NCI-H2227 (cell line): Measurements from ENCODE around the gene FERMT3.
A peak's percentile ranks its signal among the peaks of the same experiment; 100 is the strongest.
"Not testable (repeated sequence)": the region's sequence is repeated elsewhere in the genome, so short reads cannot be mapped to it uniquely, and the experiment has no call there.

ENCODE experiments used
- DNase-seq: peaks from one replicate; lab custom pipeline; 2025; ENCODE audit not compliant: unreplicated experiment; lab: John Stamatoyannopoulos, UW

Gene FERMT3

DNA sequence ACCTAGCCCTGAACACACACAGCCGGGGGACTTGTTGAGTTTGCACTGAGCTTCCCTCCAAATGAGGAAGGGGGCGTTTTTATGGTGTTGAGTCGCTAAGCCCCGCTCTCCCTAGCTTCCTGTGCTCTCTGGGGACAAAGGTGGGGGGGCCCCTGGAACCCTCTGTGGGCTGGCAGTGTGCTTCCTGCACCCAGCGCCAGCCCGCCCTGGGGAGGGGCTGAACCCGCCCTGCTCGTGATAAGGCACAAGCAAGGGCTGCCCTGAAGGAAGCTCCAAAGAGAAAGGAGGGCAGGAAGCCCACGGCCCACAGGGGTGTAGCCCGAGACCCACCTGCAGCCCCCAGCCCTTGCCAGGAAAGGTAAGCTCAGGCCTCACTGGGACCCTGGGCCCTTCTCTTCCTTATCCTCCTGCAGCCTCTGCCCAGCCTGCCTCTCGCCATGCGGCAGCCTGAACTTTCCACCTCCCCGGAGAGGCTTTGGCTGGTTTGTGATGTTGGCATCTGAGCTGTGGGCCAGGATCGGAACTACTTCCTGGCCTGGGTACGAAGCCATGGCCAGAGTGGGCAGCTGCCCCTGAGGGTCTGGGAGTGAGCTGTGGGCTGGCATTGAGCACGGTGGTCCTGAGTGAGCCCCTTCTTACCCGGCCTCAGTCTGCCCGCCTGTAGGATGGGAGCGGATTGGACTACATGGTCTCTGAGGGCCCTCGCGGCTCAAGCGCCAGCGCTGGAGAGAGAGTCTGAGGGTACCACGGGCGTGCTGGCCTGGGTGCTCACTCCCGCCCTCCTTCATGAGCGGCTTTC lies at the start of gene FERMT3:
Gene FERMT3, plus strand, starts transcription at position 265 of the 799 bp plus-strand sequence. CDS start 644 bp downstream, outside the sequence.
- DNase-seq, result no peak

DNA sequence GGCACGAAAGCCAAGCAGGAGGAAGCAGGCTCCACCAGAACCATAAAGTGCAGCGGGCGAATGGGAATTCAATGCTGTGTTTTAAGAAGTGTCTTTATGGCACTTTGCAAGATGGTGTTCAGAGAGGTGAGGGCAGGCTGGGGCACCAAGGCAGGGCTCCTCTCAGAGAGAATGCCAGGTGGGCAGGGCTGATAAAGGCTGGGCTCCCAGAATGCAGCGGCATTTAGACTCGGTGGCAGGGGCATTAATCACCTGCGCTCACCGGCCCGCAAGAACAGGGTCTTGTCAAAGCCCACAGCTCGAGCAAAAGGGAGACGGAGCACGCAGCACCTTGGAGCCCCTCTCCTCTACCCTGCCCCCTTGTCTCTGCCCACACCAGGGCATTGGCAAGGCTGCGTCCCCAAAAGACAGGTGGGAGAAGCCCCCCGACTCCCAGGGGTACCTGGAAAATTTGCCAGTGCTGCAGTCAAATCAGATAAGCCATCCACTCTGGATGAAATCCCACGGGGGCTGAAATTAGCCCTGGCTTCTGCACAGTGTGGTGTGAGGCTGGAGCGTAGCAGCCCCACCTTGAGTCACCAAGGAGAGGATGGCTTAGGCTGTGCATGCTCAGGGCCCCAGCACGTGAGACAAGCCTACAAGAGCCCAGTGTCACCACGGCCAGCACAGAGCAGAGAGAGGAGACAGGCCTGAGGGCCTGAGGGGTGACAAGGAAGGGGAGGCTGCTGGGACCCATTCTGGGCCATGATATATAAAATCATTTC lies 48.7 kb upstream of the FERMT3 start:
- no peak for DNase-seq

- no peak for DNase-seq
Measured at GRCh38 chr11:64161037-64161436, 45.5 kb upstream of the FERMT3 start.

GRCh38 chr11:64162769-64163168 lies 43.8 kb upstream of the FERMT3 start:
- not testable (repeated sequence) for DNase-seq

- DNase-seq, result no peak
Measured at GRCh38 chr11:64163951-64164350, 42.6 kb upstream of the FERMT3 start.

DNA sequence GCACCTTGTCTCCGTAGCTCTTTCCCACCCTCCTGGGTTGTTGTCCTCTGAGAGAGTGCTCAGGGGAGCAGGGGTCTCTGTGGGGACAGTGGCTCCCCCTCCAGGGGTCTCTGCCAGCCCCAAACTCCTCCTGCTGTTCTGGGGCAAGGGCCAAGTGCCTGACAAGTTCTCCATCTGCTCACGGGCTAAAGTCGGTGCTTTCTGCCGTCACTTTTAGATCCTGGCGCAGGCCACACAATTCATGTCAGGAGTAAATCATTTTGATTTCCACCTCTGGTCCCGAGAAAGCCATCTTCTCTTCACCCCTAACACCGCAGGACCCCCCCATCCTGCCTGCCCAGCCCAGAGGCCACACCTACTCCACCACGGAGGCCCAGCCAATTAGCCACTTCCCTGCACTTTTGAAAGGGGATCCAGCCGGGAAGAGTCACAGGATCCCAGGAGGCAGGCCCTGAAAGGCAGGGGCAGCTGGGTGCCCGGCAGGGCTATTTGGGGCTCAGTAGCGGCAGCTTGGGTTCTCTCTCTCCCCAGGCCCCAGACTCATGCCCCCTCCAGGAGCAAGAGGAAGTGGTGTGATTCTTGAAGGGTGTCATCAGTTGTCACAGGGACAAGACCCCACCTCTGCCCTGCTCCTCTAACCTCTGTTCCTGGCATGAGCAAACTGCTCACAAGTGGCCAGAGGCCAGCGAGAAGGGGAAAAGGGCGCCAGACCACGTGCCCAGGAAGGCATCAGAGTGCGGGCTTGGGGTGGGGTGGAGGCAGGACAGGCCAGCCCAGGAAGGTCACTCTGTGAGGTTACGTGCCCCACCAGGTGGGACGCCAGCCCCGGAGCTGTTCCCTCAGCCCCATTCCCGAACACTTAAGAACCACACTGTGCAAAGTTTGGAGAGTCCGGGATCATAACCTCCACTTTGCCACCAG lies 41.9 kb upstream of the FERMT3 start:
- DNase-seq, result peak; percentile 34

GRCh38 chr11:64165481-64165841 lies 41.1 kb upstream of the FERMT3 start:
- DNase-seq, result peak; percentile 51

DNA sequence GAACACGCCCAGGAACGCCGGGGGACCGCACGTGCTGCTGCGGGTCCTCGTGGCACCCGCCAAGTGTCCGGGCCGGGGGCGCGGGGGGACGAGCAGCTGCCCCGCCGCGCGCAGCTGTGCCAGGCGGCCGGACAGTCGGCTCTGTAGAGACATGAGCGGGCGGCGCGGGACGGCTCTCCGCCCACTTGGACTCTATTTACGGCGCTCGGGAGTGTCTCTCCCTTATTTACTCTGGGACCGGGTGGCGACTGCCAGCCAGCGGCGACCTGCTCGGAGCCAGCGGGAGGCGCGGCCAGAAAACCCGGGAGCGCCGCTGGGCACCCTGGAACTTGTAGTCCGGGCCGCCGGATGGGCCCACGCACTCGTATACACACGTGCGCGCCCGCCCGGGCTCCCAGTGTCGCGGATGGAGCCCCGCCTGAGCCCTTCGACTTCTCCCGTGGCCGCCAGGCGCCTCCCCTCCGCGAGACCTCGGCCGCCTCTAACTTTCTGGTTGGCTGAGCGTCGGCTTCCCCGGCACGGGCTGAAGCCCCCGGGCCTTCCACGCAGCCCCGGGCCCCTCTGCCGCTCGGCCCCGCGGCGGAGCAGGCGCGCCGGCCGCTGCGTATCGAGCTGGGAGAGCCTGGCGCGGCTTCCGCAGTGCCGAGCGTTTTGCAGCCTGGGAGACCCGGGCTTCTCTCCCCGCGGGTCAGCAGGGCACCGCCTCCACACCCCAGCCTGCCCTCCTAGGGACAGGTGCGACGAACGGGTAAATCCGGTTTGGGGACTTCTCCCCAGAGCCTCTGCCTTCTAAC lies 40.5 kb upstream of the FERMT3 start, which contains the start of gene MACROD1:
Gene MACROD1, minus strand, starts transcription at position 272 of the 794 bp plus-strand sequence. Its CDS starts 119 bp downstream, at position 153.
- DNase-seq, result peak; percentile 83

DNA sequence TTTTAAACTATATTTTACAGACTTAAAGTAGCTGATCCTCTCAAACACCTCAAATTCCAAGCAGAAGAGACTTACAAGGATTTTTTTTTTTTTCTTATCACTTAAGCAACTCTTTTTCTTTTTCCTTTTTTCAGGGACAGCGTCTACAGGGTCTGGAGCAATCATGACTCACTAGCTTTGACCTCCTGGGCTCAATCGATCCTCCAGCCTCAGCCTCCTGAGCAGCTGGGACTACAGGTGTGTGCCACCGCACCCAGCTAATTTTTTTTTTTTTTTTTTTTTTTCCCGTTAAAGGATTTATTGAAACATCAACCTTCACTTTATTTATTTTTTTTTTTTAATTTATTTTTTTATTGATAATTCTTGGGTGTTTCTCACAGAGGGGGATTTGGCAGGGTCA lies 36.1 kb upstream of the FERMT3 start:
- no peak for DNase-seq

- no peak for DNase-seq
Measured at GRCh38 chr11:64173616-64174355, 32.7 kb upstream of the FERMT3 start.

DNA sequence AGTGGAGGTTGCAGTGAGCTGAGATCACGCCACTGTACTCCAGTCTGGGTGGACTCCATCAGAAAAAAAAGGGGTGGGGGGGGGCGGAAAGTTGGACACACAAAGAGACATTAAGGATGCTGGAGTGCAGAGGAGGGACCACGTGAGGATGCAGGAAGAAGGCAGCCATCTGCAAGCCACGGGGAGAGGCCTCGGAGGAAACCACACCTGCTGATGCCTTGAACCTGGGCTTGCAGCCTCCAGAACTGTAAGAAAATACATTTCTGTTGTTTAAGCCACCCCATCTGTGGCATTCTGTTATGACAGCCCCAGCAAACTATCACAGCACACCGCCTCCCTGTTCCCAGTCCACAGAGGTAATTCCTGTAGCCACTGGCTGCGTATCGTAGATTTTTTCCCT lies 29.8 kb upstream of the FERMT3 start:
- DNase-seq, result no peak

DNA sequence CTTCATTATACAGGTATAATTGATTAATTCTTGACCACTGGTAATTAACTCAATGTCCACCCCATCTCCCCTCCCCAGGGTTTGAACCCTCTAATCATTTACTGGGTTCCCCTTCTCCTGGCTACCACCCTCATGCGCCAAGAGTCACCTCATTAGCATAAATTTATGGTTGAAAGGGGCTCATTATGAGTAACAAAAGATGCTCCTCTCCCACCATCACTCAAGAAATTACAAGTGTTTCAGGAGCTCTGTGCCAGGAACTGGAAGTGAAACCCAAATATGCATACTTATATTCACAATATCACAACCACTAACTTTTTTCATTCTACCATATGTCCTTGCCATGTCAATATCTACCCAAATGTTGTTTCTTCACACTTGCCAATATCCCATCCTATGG lies 28.3 kb upstream of the FERMT3 start:
- DNase-seq, result no peak

DNA sequence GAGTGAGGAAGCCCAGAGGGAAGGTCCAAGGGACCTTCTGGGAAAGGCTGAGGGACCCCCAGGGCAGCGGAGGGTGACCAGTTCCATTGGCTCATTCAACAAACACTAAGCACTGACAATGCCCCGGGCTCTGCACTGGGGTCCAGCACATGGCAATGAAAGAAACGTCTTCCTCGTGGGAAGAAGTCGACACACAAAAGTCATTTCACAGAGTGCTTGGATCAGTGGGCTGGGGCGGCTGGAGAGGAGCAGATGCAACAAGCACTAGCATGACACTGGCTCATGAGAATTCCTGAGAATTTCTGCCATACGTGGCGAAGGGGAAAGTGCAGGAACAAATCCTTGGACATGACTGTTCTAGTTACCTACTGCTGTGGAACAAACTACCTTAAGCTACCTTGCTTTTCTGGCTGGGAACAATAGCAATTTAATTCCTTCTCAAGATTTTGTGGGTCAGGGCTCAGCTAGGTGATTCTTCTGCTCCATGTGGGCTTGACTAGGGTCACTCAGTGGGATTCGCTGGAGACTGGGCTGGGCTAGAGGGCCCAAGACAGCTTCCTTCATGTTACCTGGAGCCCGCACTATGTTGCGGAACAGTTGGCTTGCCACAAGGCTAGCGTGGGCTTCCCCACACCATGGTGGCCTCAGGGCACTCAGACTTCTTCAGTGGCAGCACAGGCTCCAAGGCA lies 27.4 kb upstream of the FERMT3 start:
- DNase-seq, result no peak

GRCh38 chr11:64180891-64181290 lies 25.6 kb upstream of the FERMT3 start:
- DNase-seq, result no peak

DNA sequence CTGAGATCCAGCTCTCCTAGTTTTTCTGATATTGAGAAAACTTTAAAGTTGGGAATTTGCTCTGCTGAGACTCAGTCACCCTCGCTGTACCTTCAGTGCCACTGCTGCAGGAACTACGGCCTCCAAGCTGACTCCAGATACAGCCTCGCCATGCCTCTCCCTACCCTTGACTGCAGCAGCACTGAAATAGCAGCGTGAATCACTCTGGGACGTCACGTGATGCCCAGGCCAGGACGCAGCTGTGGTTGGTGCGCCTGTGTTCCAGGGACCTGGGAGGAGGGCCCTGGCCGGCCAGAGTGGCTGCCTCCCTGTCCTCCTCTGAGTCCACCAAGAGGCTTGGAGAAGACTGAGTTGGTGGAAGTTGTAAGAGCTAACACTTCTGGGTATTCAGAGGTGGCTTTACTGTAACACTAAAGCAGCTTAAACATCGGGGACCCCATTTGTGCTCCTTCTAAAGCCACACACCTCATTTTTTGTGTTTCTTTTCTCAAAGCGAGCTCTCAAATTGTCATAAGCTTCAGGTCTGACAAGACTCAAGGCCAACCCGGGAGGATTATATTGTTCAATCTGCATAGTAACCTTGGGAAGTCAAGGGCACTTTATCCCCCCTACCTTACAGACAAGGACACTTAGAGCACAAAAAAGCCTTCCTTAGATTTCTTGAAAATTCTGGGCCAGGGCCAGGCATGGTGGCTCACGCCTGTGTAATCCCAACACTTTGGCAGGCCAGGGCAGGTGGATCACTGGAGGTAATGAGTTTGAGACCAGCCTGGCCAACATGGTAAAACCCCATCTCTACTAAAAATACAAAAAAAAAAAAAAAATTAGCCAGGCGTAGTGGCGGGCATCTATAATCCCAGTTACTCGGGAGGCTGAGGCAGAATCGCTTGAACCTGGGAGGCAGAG lies 24.8 kb upstream of the FERMT3 start:
- peak; percentile 85 for DNase-seq

DNA sequence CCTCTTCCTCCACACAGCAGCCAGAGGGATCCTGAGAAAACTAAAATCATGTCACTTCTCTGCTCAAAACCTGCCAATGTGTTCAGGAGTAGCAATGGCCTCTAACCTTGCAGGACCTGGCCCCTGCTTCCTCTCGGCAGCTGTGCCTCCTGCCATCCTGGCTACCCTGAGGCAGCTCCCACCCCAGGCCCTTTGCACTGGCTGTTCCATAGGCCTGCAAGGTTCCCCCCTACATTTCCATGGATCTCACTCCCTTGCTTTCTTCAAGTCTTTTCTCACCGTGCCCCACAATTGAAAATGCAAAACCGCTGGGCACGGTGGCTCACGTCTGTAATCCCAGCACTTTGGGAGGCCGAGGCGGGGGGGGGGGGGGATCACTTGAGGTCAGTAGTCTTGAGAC lies 22.6 kb upstream of the FERMT3 start:
- no peak for DNase-seq

- DNase-seq, result peak; percentile 89
Measured at GRCh38 chr11:64185175-64185692, 21.3 kb upstream of the FERMT3 start.
